Lower leg skin (tissue), 4 donors: Measurements from ENCODE around the gene CCNA2. TPM values are rescaled to one million over a fixed set of nuclear protein-coding genes. Genes with fewer than 3 reads are reported as not detected.

Source experiments
- DNase-seq, 2 donors: peaks; one replicate each; pipeline ENCODE4 v3.0.0-alpha.2; 2019; ENCODE audit warnings: low spot score in 2 of 2
- H3K4me3 ChIP-seq: fragments of 200-600 bp; sonication (generic); 2 replicates; pipeline ENCODE4 v1.5.1; 2017; ENCODE audit warnings: mild to moderate bottlenecking, low read depth; ENCODE audit not compliant: poor library complexity, severe bottlenecking
- CTCF ChIP-seq, 3 donors: fragments of 450-650 bp; IDR thresholded peaks; one replicate each; pipeline ENCODE4 v1.5.1; 2016; ENCODE audit warnings: antibody characterized with exemption in 3 of 3, mild to moderate bottlenecking in 3 of 3, moderate library complexity in 2 of 3
- POLR2A ChIP-seq, 2 donors: fragments of 450-650 bp; IDR thresholded peaks; one replicate each; pipeline ENCODE4 v1.6.1; 2016 to 2017; ENCODE audit warnings: antibody characterized with exemption in 2 of 2, mild to moderate bottlenecking in 1 of 2, moderate library complexity in 1 of 2
- WGBS, 2 donors: methylation state at CpG; one replicate each; pipeline ENCODE4 v1.1.5; 2018; 5-methylcytosine and 5-hydroxymethylcytosine counted together
- intact Hi-C: fragments of 100-400 bp; cut with DNase I; formaldehyde crosslinking; loops from one replicate; pipeline ENCODE4 v1.15.0; 2023; ENCODE audit warnings: low total_unique reads
- total RNA-seq, 4 donors: library from RNA; depleted of rRNA; stranded (reverse); fragments of >200 nt; gene quantifications; one replicate each; pipeline ENCODE4 v1.1.0, GENCODE V29; 2016

The CCNA2 gene
- total RNA-seq, 4 donors from 2014 or later, result 2.0 to 7.3 (median 4.0) TPM

- WGBS, 2 donors, result 89 to 98% methylated on average over 1 of the region's 1 CpG
- no peak overlapping the region for H3K4me3 ChIP-seq
- intact Hi-C loops, result no loop called here
- TF ChIP-seq POLR2A (IDR thresholded peaks at IDR 0.05) (no peak), CTCF (IDR thresholded peaks at IDR 0.05) (no peak)
- DNase-seq, result no peak
Measured at GRCh38 chr4:121851354-121851753, 27.7 kb upstream of the CCNA2 start.

GRCh38 chr4:121846662-121847061 lies 23.0 kb upstream of the CCNA2 start:
- DNase-seq, result no peak
- intact Hi-C loops, result no loop called here
- H3K4me3 ChIP-seq, result no peak overlapping the region
- TF ChIP-seq POLR2A (IDR thresholded peaks at IDR 0.05), result no peak
- no peak for TF ChIP-seq CTCF (IDR thresholded peaks at IDR 0.05)
- 80 to 86% methylated on average over 6 of the region's 6 CpGs for WGBS, 2 donors

- no peak overlapping the region for H3K4me3 ChIP-seq
- whole genome bisulfite sequencing, 2 donors, result 91% methylated on average over 4 of the region's 4 CpGs
- intact Hi-C loops, result no loop called here
- TF ChIP-seq POLR2A (IDR thresholded peaks at IDR 0.05) (no peak), CTCF (IDR thresholded peaks at IDR 0.05) (no peak)
- DNase-seq, result no peak
Measured at GRCh38 chr4:121842862-121843261, 19.2 kb upstream of the CCNA2 start.

GRCh38 chr4:121838136-121838535 lies 14.5 kb upstream of the CCNA2 start:
- no peak for DNase-seq
- no peak overlapping the region for H3K4me3 ChIP-seq
- intact Hi-C loops, result no loop called here
- no peak for TF ChIP-seq POLR2A (IDR thresholded peaks at IDR 0.05)
- no peak for TF ChIP-seq CTCF (IDR thresholded peaks at IDR 0.05)

- intact Hi-C loops, result no loop called here
- no peak overlapping the region for H3K4me3 ChIP-seq
- no peak for DNase-seq
- TF ChIP-seq CTCF (IDR thresholded peaks at IDR 0.05), result no peak
- no peak for TF ChIP-seq POLR2A (IDR thresholded peaks at IDR 0.05)
- WGBS, 2 donors, result 77 to 85% methylated on average over 5 of the region's 5 CpGs
Measured at GRCh38 chr4:121829511-121829910, 5.8 kb upstream of the CCNA2 start.

- TF ChIP-seq CTCF (IDR thresholded peaks at IDR 0.05), result no peak
- TF ChIP-seq POLR2A (IDR thresholded peaks at IDR 0.05), result no peak
- WGBS, 2 donors, result 96 to 100% methylated on average over 1 of the region's 1 CpG
- intact Hi-C loops, result no loop called here
Measured at GRCh38 chr4:121827853-121828252, 4.2 kb upstream of the CCNA2 start.

More at GRCh38 chr4:121827853-121828252, 4.2 kb upstream of the CCNA2 start:
- H3K4me3 ChIP-seq, result no peak overlapping the region
- no peak for DNase-seq
